Measurements from ENCODE around the gene ADCYAP1. TPM values are rescaled to one million over a fixed set of nuclear protein-coding genes. Genes with fewer than 3 reads are reported as not detected.

Gene ADCYAP1
- total RNA-seq, 1 donor from 2014 or later: not detected

DNA sequence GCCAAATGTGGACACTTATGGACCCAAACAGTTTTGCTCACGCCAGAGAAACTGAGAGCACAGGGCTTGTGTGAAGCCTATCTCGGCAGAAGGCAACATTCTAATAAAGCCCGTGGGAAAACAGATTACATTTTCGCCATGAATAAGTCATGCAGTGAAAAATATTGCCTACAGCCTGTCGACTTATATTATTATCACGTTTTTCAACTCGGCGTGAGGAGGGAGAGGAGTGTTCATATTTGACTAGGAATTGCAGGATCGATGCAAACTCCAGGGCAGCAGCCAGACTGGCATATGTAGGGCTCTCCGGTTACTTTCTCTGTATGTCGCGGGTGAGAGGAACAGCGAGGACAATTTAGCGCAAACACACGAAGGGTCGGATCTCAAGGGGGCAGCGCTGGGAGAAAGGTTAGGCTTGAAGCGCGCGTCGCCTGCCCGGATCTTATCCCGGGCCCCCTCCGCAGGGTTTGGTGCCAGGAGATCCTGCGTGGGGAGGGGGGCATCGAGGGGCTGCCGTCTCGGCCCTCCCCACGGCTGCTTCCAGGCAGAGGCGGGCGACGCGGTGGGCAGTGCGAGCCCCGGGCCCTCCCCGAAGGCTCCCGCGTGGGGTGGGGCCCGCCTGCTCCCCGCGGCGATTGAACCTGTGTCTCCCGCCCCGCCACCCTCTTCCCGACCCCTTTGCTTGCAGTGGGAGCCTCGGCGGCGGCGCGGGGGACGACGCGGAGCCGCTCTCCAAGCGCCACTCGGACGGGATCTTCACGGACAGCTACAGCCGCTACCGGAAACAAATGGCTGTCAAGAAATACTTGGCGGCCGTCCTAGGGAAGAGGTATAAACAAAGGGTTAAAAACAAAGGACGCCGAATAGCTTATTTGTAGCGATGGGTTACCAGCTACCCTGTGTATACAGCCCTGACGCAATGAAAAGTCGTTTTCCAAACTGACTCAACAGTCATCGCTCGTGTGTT lies 4.4 kb downstream of the ADCYAP1 start:
- no peak for DNase-seq (ENCODE audit: low read depth)

DNA sequence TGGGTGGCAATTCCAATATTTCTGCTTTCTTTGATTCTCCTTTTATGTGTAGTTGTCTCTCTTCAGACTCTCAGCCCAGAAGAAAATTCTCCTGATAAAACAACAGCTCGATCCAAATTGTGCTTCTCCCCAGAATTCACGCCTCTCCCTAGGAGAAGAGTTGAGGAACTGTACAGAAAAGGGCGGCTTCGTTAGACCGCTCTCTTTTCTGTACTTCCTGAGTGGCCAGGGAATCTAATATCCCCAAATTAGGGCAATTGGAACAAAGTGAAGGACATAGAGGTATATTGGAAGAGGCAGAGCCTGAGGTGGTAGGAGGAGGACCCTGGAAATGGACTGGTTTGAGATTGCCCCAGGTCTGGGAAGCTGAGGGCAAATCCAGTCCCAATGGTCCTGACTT lies 5.6 kb downstream of the ADCYAP1 start:
- DNase-seq (ENCODE audit: low read depth): no peak

DNA sequence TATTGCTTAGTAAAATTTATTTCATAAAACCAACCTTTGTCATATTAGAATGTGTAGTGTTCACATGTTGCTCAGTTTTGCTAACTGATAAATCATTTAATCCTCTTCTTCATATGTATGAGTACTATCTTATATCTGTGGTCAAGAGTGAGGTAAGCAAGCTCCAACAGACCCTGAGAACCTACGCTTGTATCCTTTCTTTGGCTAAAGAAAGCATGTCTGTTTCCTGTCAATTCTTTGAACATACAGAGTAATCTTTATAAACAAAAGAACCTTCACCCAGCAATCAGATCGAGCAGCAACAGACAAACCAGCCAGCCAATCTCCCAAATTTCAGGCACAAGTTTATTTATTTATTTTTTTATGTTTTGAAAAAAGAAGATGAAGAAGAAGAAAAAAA lies 6.4 kb downstream of the ADCYAP1 start:
- DNase-seq (ENCODE audit: low read depth): no peak

DNA sequence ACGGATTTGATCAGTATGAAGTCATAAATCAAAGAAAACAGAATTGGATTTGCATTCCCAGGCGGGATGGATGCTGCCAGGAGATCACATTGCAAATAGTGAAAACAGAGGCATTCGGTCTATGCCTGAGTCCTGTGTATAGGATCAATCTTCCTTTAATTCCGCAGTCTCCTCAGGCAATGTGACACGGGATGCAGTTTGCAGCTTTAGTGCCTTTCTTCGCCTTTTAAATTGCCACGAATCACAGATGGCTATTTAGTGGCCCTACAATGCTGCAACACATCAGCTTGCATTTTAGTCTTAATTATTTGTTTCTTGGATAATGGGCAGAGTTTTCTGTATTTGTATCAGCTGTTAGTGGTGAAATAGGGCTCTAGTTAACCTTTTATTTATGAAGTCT lies 6.8 kb downstream of the ADCYAP1 start:
- no peak for DNase-seq (ENCODE audit: low read depth)

DNA sequence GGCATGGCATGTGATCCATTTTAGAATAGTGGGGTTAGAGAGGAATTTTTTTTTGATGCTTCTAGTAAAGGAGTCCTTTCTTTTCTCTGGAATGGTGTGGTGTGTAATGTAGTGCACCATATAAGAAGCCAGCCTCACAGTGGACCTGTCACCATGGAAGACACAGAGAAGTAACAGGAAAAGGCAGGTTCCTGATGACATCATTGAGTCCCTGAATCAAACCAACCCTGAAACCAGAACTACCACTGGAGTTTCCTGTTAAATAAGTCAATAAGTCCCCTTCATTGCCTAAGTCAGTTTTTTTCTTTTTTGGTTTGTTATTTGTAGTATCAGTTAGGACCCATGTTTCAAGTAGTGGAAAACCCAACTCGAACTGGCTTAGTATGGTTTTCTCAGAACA lies 11.9 kb downstream of the ADCYAP1 start:
- DNase-seq (ENCODE audit: low read depth): no peak

DNA sequence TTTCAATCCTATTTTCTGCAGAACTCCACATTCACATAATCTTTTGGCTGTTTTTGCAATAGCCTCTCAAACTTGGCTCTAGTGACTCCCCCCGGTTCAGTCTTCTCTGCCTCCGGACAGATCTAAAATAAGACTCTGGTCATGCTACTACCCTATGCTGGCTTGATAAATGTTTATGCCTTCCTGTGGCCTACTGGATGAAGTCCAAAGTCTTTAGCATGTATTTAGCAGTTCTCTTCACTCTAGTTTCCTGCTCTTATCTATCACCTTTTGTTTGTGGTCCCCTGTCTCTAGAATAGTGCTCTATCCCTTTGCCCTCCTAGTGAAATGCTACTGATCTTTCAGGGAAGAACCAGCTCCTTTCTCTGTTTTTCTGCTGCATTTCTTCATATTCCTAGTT lies 14.4 kb downstream of the ADCYAP1 start:
- DNase-seq (ENCODE audit: low read depth): no peak

DNA sequence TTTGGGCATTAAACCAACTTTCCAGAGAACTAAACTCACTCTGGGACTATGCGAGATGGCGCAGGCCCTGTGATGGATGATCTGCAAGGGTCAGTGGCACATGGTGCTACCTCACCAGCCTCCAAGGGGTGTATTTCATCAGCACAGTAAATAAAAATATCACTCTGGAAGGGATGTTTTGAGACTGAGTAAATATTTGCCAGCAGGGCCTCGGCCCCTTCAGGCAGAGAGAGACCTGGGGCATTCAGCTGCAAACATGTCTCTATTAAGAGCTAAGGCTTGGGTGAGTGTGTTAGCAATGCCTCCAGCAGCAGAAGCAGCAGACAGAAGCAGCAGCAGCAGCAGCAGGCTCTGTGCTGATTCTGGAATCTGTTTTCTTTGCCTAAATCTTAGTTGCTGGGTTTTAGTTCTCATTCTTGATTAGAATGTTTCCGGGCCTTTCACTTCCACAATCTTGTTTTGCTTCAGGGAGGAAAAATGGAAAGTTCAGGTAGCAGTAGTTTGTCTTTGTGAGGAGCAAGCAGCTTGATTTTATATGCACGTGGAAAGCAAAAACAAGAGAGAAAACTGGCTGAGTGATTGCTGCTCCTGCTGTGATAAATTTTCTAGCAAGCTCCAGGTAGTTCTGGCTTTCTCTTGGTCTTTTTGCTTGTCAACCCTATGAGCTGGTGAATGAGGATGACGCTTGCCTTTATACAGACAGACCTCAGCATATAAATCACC lies 18.6 kb downstream of the ADCYAP1 start:
- no peak for DNase-seq (ENCODE audit: low read depth)

DNA sequence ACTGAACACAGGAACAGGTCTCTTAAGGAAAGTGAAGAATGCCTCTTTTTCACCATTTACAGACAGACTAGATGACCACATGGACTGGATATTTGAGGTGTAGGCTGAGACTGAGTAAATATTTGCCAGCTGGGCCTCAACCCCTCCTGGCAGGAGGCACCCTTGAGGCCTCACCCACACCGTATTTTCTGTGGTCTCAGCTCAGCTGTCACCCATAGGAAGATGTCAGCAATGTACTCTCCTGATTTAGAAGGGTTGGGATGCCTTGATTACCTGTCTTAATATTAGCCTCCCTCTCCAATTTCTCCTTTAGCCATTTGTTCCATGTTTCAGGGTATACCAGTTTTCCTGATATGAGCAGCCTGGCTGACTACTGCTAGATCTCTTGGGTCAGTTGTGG lies 20.3 kb downstream of the ADCYAP1 start:
- no peak for DNase-seq (ENCODE audit: low read depth)

DNA sequence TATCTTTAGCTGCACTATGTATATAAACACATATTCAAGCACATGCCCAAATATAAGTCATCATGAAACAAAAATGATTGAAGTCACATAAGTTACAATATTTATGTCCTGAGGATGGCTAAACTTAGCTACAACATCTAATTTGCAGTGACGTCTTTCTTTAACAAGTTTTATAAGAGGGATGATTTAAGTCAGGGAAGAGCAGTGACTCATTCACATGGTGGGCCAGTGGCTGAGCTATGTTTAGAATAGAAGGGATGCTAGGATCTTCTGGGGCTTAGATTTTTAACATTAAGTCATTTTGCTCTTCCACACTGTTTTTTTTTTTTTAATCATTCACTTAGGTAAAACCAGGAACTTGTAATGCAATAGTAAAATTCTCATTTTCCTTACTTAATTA lies 22.3 kb downstream of the ADCYAP1 start:
- DNase-seq (ENCODE audit: low read depth): no peak

DNA sequence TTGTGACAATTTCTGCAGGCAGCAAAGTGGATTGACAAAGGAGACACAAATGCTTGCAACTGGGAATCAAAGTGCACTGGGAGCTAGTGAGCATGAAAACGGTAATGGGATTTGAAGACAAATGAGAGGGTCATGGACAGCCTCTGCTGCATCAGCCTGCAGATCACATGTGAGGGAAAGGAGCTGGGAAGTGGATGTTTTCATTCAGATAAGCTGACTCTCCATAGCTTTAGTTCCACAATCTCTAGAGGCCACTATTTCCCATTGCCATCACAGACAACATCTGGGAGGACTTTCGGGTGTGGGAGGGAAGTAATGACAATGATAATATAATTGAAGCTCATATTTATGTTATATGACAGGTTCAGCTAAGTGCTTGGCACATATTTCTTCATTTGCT lies 28.4 kb downstream of the ADCYAP1 start:
- no peak for DNase-seq (ENCODE audit: low read depth)

DNA sequence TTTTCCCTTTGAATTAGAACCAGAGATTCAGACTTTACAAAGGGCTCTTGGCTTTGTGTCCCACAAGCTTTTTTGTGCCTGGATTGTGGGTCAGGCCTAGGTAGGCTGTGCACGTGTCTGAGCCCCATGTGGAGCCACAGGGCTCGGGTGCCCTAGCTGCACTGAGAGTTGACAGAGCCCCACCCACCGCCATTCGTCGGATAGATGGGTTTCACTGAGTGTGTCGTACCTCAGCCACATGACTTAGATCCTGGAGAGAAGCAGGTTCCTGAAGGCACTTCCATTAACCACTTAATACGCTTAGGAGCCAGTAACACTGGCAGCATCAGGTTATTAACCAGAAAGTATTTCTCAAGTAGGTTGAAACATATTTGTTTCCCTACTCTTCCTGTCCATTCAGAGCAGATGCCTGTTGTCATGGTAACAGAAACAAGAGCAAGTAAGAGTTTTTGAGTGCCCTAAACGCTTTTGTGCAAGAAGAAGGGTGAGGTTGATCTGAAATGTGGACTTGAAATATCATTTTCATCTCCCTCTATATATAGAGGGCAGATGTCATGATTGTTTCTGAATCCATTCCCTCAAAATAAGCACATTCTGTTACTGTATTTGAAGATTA lies 30.0 kb downstream of the ADCYAP1 start:
- DNase-seq (ENCODE audit: low read depth): no peak

DNA sequence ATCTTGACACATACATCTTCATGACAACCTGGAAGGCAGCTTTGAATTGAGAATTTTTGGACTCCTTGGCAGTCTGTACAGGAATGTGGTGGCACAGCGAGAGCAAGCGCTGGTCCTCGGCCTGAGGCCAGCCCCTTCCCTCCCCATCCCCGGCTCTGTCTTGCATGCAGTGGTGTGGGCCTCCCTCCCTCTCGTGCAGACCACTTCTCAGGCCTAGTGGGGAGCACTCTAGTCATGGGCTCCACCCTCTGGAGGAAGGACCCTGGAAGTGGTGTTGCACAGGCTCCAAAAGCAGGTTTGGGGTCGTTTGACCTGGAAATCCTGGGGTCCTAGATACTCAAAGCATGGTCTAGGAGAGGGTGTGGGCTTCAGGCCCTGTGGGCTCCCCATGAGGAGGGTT lies 32.3 kb downstream of the ADCYAP1 start:
- no peak for DNase-seq (ENCODE audit: low read depth)

DNA sequence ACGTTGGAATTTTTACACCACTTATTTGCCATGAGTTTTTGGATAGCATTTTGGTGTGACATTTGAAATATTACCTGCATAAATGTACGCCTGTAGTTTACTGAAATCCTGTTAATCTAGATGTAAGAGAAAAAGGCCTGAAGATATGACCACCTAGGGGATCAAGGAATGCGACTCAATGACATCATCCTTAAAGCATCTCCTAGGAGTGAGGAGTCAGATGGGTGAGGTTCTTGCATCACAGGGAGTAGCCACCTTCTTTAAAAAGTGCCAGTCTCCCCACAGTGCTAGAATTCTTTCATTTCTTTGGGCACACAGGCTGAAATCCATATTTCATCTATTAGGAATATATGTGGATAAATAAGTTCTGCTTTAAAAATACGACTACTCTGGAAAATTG lies 34.5 kb downstream of the ADCYAP1 start:
- no peak for DNase-seq (ENCODE audit: low read depth)

DNA sequence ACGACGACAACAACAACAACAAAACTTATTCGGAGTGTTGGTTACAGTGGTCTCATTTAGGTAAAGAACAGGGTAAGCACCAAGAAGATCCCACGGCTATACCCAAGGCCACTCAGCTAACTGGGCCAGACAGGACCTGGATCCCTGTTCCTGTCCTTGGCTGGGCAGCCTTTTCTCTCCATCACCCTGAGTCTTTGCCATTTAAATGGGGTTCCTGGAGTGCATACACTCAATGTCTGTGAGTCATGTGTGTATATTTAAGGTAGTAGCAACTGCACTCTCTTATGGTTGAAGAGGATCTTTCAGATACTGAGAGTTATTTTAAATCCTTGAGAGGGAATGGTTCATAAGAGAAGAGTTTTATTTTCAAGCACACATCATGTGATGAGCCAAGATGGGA lies 35.3 kb downstream of the ADCYAP1 start:
- DNase-seq (ENCODE audit: low read depth): no peak

DNA sequence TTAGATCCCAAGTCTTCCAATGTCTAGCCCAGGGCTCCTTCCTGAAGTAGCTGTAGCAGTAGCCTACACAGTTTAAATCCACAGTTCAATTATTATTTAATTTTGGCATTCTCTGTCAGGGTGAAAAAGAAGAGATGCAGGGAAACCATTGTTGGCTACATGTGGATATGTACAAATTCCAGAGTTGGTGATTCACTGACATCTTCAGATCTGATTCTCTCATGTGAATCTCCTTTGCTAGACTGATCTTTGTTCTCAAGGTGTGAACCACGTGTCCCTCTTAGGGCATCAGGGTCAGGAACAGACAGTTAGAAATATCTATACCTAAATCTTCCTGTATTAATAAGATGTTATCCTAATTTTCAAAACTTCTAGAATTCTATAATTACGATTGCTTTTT lies 36.7 kb downstream of the ADCYAP1 start:
- no peak for DNase-seq (ENCODE audit: low read depth)

DNA sequence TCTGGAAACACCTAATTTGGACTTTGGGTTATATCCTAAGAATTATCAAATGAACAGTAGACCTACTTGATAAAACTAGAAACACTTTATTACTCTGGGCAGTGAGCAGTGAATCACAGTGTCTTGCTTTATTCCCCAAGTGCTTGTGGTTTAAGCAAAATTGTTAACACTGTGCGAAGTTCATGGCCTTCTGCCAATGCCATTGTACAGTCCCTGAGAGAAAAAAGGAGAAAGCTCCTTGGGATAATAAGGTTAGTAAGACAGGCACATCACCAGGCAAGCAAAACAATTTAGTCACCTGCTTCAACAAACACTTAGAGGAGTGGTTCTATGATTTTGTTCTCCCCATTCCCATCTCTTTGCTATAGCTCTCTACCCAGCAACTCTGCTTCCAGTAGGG lies 39.8 kb downstream of the ADCYAP1 start:
- DNase-seq (ENCODE audit: low read depth): peak; percentile 47

DNA sequence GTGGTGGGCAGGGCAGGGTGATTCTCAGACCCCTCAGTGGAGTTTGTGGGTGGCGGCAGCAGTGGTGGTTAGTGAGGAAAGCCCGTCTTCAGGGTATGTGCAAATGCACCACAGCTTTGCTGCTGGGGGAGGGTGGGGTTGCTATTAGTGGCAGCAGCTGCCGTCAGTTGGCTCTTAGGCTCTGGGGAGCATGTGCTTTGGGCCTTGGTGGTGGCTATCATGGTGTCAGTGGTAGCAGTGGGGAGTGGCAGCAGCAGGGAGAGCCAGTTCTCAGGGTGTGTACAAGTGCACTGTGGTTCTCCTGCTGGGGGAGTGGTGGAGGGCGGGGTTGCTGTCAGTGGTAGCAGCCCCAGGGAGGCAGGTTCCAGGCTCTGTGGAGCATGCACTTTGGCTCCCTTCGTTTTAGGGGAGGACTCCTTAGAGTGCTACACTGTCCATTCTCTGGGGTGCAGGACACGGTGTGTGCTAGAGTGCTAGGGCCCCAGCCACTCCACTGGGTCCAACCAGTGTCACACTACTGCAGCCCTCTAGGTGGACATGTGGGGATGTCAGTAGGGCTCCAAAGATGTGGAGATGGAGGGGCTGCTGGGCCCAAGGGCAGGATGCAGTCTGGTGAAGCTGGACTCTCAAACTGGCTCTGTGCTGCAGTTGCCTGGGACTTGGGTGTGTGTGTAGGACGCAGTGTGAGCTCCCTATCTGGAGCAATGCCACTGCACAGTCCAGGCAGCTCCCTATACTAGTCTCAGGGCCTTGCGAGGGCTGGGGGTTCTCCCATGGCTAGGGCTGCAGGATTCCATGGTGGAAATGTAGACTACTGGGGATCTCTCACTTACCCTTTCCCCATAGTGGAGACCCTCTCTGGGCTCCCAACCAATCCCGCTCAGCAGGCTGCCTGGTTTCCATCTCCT lies 45.3 kb downstream of the ADCYAP1 start:
- DNase-seq (ENCODE audit: low read depth): peak; percentile 8

DNA sequence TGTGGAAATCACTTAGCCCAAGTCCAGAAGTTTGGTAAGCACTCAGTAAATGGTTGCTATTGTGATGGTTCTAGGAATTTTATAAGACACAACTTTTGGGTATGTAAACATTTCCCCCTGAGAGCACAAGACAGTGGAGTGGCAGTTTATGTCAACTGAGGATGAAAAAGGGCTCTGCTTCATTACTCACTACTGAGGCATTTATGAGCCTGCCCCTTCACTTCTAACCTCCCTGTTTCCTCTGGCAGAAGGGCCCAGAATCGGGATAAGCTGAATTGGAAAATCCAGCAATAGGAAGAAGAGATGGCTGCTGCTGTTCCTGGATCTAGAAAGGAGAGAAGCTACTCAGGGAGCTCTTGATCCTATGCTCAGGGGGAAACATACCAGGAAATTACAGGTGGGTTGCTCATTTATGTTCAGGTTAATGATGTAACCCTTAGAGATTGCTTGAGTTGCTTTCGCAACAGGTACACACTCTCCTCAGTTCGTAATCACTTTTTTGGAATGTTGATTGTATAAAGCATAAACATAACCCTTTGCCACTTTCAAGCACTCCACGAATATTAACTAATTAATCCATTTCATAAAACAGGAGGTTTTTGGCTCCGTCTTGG lies 46.3 kb downstream of the ADCYAP1 start:
- no peak for DNase-seq (ENCODE audit: low read depth)

DNA sequence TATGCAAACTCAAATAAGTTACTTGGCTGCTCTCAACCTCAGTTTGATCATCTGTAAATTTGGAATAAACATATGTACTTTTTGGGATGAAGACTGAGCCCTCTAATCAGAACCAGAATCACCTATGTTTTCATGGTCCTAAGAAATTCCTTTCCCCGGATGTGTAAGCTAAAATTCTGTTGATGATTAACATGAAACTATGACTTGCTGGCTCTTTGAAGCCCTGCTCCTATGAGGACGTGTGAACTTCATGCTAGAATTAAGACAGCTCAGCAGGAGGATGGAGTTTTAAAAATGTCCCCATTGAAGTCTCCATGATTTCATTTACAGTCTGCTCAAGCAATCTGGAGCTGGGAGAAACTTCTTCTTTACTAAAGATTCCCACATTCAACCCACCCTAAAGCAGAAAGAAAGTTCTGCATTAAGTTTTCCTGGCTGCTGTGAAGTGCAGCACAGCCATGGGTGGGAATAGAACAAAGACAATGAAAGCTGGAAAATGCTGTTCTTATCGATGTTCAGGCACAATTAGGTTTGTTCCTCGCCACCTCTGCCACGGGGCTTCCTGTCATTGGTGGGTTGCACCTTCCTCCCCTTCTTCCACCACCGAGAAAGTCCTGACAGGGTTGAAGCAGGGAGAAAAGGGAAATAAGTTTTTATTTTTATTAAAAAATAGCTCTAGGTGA lies 50.9 kb downstream of the ADCYAP1 start:
- no peak for DNase-seq (ENCODE audit: low read depth)

DNA sequence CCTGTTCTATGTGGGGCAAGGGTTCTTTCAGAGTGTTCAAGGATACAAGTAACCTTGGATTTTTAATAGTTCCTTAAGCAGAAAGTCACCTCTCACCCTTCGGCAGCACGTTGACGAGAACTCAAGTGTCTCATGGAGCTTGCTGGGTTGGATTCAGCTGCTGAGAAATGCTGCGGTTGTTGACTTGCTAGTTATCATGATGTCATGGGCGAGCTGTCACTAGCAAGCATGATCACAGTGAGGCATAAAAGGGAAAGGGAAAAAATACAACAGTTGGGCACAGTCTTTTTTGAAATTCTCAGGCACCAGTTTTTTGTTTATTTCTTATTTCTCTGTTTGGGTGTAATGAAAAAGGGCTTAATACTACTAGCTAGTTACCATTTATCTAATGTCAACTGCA lies 53.2 kb downstream of the ADCYAP1 start:
- DNase-seq (ENCODE audit: low read depth): no peak
